Endodermal cell (in vitro differentiated cells): ENCODE results near the gene HTR3E. TPM values are rescaled to one million over a fixed set of nuclear protein-coding genes. Genes with fewer than 3 reads are reported as not detected.

Experiments used
- DNase-seq: peaks from one replicate; pipeline ENCODE4 v3.0.0-alpha.2; 2017
- H3K27ac ChIP-seq: 2 replicates; pipeline ENCODE4 v1.5.1; 2013; ENCODE audit warnings: mild to moderate bottlenecking, low read depth, low read length, moderate library complexity
- H3K27me3 ChIP-seq: 2 replicates; pipeline ENCODE4 v1.6.1; 2013; ENCODE audit warnings: mild to moderate bottlenecking, low read length, moderate library complexity; ENCODE audit not compliant: insufficient read depth, control insufficient read depth, poor library complexity, severe bottlenecking
- H3K36me3 ChIP-seq: 2 replicates; pipeline ENCODE4 v1.7.0; 2013; ENCODE audit warnings: mild to moderate bottlenecking, low read length, moderate library complexity; ENCODE audit not compliant: control insufficient read depth, insufficient read depth
- H3K4me1 ChIP-seq: one replicate; pipeline ENCODE4 v1.7.0; 2013; ENCODE audit warnings: low read length; ENCODE audit not compliant: control insufficient read depth, insufficient read depth
- H3K4me3 ChIP-seq: 2 replicates; pipeline ENCODE4 v1.5.1; 2013; ENCODE audit warnings: mild to moderate bottlenecking, low read length, moderate library complexity
- H3K9ac ChIP-seq: 2 replicates; pipeline ENCODE4 v1.6.1; 2013; ENCODE audit warnings: mild to moderate bottlenecking, low read length, moderate library complexity; ENCODE audit not compliant: poor library complexity, severe bottlenecking; ENCODE audit errors: extremely low read depth
- H3K9me3 ChIP-seq: 2 replicates; pipeline ENCODE4 v1.6.1; 2013; ENCODE audit warnings: mild to moderate bottlenecking, low read length, moderate library complexity; ENCODE audit not compliant: control insufficient read depth
- H3K27ac Mint-ChIP-seq: 2 replicates; pipeline ENCODE4 v1.8.0; 2020; ENCODE audit warnings: mixed read lengths
- H3K27me3 Mint-ChIP-seq: 2 replicates; pipeline ENCODE4 v1.8.0; 2021; ENCODE audit warnings: mild to moderate bottlenecking, mixed read lengths; ENCODE audit not compliant: insufficient read depth
- H3K36me3 Mint-ChIP-seq: 2 replicates; pipeline ENCODE4 v1.8.0; 2020; ENCODE audit warnings: low read depth, mixed read lengths
- H3K4me1 Mint-ChIP-seq: 2 replicates; pipeline ENCODE4 v1.8.0; 2020; ENCODE audit warnings: mixed read lengths
- H3K4me3 Mint-ChIP-seq: 2 replicates; pipeline ENCODE4 v1.8.0; 2020; ENCODE audit warnings: mild to moderate bottlenecking, moderate library complexity, mixed read lengths
- H3K9me3 Mint-ChIP-seq: 2 replicates; pipeline ENCODE4 v1.8.0; 2020; ENCODE audit warnings: mild to moderate bottlenecking, mixed read lengths
- WGBS, 2 experiments: methylation state at CpG; one replicate each; pipeline versions ENCODE4 v1.1.5 to v1.1.7; 2013; ENCODE audit warnings: missing lambda C conversion rate in 2 of 2, mixed read lengths in 1 of 2; ENCODE audit not compliant: insufficient coverage in 1 of 2, insufficient read length in 1 of 2; 5-methylcytosine and 5-hydroxymethylcytosine counted together
- total RNA-seq, 2 donors: library from RNA; stranded (reverse); fragmentation: NEBNext Ultra II Directional in 1 of 2; extraction: Animal tissue kit (Norgen Biotek cat#: 25700) in 1 of 2; gene quantifications; 2 replicates in 1 of 2; 3 replicates in 1 of 2; pipeline ENCODE4 v1.2.1, GENCODE V29; 2021
- TF ChIP-seq, protein P1 (sequence below): fragments of 200-600 bp; sonication (generic); conservative IDR thresholded peaks from 2 replicates; pipeline ENCODE4 v1.5.0; 2021; ENCODE audit warnings: antibody characterized with exemption, mild to moderate bottlenecking

The HTR3E gene
- total RNA-seq, 2 donors from 2014 or later = not detected

DNA sequence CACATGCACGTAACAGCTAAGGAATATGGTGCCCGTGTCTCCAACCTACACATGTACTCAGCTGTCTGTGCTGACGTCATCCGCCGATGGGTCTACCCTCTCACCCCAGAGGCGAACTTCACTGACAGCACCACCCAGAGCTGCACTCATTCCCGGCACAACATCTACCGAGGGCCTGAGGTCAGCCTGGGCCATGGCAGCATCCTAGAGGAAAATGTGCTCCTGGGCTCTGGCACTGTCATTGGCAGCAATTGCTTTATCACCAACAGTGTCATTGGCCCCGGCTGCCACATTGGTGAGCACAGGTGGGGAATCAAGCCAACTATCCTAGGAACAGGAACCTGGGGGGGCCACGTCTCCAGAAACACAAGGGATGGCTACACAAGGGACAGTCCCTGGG lies 43.6 kb downstream of the HTR3E start:
- Mint-ChIP-seq H3K27ac (no peak overlapping the region), H3K4me1 (peaks cover 14% of the 10 kb centered on the region), H3K9me3 (no peaks in the 10 kb centered on the region), H3K36me3 (peaks cover 47% of the 10 kb centered on the region), H3K27me3 (no peaks in the 10 kb centered on the region), H3K4me3 (no peak overlapping the region)
- Histone ChIP-seq H3K4me3 (no peak overlapping the region), H3K27ac (no peak overlapping the region), H3K9ac (no peak overlapping the region), H3K9me3 (no peaks in the 10 kb centered on the region), H3K27me3 (no peaks in the 10 kb centered on the region), H3K36me3 (peaks cover 64% of the 10 kb centered on the region), H3K4me1 (no peaks in the 10 kb centered on the region)
- no peak for DNase-seq
- WGBS, 2 experiments = 95 to 96% methylated on average over 10 of the region's 10 CpGs
- TF ChIP-seq, protein P1, sequence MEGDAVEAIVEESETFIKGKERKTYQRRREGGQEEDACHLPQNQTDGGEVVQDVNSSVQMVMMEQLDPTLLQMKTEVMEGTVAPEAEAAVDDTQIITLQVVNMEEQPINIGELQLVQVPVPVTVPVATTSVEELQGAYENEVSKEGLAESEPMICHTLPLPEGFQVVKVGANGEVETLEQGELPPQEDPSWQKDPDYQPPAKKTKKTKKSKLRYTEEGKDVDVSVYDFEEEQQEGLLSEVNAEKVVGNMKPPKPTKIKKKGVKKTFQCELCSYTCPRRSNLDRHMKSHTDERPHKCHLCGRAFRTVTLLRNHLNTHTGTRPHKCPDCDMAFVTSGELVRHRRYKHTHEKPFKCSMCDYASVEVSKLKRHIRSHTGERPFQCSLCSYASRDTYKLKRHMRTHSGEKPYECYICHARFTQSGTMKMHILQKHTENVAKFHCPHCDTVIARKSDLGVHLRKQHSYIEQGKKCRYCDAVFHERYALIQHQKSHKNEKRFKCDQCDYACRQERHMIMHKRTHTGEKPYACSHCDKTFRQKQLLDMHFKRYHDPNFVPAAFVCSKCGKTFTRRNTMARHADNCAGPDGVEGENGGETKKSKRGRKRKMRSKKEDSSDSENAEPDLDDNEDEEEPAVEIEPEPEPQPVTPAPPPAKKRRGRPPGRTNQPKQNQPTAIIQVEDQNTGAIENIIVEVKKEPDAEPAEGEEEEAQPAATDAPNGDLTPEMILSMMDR = no peak

DNA sequence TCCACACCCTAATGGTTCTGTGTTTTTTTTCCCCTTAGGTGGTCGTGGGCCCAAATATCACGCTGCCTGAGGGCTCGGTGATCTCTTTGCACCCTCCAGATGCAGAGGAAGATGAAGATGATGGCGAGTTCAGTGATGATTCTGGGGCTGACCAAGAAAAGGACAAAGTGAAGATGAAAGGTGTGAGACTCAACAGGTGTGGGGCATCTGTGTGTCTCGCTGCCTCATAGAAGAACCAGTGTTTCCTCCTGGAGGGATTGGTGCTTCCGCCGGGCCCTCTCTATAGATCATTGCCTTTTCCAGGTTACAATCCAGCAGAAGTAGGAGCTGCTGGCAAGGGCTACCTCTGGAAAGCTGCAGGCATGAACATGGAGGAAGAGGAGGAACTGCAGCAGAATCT lies 45.3 kb downstream of the HTR3E start:
- WGBS, 2 experiments = 97 to 100% methylated on average over 4 to 7 of the region's 7 CpGs
- H3K9me3 Mint-ChIP-seq = no peaks in the 10 kb centered on the region
- TF ChIP-seq, protein P1 = no peak
- peaks cover 47% of the 10 kb centered on the region for H3K36me3 Mint-ChIP-seq
- H3K4me3 ChIP-seq = no peak overlapping the region
- no peaks in the 10 kb centered on the region for H3K4me1 ChIP-seq
- no peak overlapping the region for H3K4me3 Mint-ChIP-seq
- no peak overlapping the region for H3K9ac ChIP-seq
- H3K9me3 ChIP-seq = no peaks in the 10 kb centered on the region
- H3K27ac Mint-ChIP-seq = no peak overlapping the region
- no peaks in the 10 kb centered on the region for H3K27me3 Mint-ChIP-seq
- H3K27me3 ChIP-seq = no peaks in the 10 kb centered on the region
- DNase-seq = no peak
- peaks cover 65% of the 10 kb centered on the region for H3K36me3 ChIP-seq
- H3K4me1 Mint-ChIP-seq = peaks cover 8% of the 10 kb centered on the region
- no peak overlapping the region for H3K27ac ChIP-seq

DNA sequence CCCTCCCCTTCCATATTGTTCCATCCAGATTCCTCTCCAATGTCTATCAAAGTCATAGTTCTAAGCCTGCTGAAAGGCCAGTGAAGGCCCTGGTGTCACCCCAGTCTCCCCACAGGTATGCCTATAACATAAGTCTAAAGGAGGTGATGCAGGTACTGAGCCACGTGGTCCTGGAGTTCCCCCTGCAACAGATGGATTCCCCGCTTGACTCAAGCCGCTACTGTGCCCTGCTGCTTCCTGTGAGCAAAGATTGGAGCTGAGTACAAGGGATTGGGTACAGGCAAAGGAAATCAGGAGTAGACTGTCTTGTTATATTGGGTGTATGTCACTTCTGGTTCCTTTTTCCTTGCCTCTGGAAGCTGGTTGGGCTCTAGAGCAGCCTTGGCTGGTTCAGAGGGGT lies 46.5 kb downstream of the HTR3E start:
- Histone ChIP-seq H3K36me3 (peaks cover 57% of the 10 kb centered on the region), H3K4me1 (no peaks in the 10 kb centered on the region), H3K27ac (no peak overlapping the region), H3K9me3 (no peaks in the 10 kb centered on the region), H3K27me3 (no peaks in the 10 kb centered on the region), H3K9ac (no peak overlapping the region), H3K4me3 (no peak overlapping the region)
- no peaks in the 10 kb centered on the region for H3K27me3 Mint-ChIP-seq
- DNase-seq = no peak
- H3K9me3 Mint-ChIP-seq = no peaks in the 10 kb centered on the region
- TF ChIP-seq, protein P1 = no peak
- 90 to 94% methylated on average over 3 of the region's 3 CpGs for WGBS, 2 experiments
- H3K4me1 Mint-ChIP-seq = peaks cover 8% of the 10 kb centered on the region
- H3K4me3 Mint-ChIP-seq = no peak overlapping the region
- peaks cover 41% of the 10 kb centered on the region for H3K36me3 Mint-ChIP-seq
- H3K27ac Mint-ChIP-seq = no peak overlapping the region
